Activated CD4-positive, alpha-beta T cell treated with anti-CD3 and anti-CD28 coated beads, Interleukin-2, Interleukin-4, amounts not matched to agents 100 ng/mL and 50 ng/mL, durations not matched to agents 16 hours and 8 hours (primary cell): ENCODE measurements around the gene DMRT3.
A peak's percentile ranks its signal among the peaks of the same experiment; 100 is the strongest.

Experiments used
- DNase-seq: peaks from one replicate; pipeline ENCODE4 v3.0.0-alpha.2; 2020; ENCODE audit warnings: low spot score

Gene DMRT3, protein sequence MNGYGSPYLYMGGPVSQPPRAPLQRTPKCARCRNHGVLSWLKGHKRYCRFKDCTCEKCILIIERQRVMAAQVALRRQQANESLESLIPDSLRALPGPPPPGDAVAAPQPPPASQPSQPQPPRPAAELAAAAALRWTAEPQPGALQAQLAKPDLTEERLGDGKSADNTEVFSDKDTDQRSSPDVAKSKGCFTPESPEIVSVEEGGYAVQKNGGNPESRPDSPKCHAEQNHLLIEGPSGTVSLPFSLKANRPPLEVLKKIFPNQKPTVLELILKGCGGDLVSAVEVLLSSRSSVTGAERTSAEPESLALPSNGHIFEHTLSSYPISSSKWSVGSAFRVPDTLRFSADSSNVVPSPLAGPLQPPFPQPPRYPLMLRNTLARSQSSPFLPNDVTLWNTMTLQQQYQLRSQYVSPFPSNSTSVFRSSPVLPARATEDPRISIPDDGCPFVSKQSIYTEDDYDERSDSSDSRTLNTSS

GRCh38 chr9:976258-976942, at the start of gene DMRT3:
DMRT3 (plus strand) TSS chr9:976655; CDS start chr9:977002, 347 bp downstream.
- no peak for DNase-seq

DNA sequence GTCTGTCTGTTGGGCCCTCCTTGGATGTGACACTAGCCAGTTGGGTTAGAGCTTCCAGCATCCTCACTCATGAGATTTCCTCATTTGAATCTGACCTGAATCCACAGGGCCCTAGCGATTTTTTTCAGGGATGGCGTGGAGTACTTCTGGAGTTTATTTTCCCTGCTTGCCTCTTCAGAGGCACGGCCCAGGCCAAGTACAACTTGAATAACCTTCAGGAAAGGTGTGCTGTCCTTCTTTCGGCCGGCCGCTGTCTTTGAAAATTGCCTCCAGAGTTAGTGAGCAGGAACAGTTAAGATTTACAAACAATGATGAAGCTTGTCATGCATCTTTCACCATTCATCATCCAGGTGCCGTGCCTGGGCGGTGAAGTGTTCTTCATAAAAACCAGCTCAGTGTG, 49.5 kb upstream of the DMRT3 start:
- no peak for DNase-seq

GRCh38 chr9:928363-929042, 48.0 kb upstream of the DMRT3 start:
- peak; percentile 22 for DNase-seq

DNA sequence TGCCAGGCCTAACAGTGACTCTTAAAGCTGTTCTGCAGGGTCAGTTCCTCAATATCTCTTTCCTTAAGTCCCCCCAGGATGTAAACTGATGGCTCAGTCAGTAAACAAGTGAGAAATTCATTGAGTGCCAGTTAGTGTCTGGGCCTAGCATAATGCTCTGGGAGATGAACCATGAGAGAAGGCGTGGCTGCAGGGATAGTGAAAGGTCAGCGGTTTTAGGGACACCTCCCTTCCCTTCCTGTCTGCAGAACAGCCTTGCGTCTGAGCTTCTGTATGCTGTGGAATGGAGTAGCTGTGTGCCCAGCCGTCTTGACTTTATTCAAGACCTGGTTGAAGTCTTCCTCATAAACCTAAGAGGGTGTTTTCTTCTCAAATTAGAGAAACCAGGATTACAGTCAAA, 46.7 kb upstream of the DMRT3 start:
- no peak for DNase-seq

- no peak for DNase-seq
Observed at GRCh38 chr9:933356-933755, 43.1 kb upstream of the DMRT3 start.

DNA sequence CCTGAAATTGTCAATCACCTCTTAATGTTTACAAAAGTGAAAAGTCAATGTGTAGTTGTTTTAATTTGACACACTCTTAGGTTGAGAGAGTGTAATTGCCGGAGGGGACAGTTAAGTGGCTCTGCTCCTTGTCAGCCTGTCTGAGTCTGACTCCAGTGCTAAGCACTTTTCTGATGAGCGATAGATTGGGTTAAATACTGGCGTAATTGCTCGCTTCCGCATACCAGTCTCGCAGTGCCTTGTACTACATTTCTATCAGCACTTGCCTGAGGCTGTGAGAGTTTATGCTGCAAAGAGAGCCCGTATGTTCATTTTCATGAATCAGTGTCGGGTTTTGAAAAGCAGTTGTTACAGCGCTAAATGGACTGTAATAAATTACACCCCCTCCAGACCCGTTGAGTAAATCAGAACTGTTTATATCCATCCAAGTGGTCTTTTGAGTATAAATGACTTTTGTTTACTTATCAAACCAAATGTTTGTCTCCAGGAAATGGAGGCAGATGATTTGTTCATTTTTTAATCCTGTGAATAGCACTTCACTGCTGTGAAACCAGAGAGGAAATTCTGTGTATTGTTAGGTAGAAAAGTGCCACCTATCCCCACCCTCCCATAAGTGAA, 41.0 kb upstream of the DMRT3 start:
- no peak for DNase-seq

DNA sequence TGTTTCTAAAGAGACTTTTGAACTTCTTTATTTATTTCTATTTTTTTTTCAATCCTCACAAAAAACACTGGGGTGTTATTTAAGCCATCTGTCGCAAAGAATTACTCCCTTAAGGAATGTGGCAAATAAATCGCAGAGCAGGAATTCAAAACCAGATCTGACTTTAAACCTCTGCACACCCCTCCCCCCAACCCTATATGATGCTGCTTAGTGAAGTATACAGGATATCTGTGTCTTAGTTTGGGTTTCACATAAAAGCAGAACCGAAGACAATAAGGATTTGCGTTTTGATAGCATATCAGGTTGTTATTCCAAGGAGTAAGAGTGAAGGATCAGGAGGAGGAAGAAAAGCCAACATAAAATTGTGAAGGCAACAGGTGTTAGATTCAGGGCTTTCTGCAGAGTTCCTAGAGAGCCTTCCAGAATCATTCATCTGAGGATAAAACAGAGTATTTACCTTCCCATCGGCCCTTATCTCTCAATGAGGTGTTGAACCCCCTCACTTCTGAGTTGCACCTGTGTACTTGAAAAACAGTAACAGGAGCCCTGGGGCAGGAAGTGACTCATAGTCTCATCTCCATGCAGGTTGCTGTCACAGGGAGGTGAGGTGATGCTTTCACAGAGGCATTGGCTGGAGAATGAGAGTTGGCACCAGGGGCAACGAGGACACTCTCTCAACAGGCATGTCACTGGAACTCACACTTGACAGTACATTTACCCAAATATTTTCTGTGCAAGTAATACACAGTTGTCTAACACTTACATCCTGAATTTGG, 33.5 kb upstream of the DMRT3 start:
- DNase-seq = no peak

DNA sequence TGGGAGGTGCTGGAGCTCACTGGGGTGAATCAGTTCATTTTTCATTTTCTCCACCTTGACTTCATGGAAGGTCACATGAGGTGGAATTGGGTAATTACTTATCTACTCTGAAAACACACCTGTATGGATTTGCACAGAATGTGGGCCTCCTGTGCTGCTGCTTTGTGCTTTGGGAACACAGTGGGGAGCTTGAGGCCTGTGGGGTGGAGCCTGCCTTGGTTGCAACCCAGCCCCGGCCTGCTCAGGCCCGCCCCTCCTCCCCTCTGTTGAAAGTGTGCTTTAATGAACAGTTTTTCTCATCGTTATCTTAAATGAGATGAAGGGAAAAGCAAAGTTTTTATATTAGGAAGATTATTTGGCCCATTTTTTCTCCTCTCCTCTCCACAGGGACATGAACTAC, 28.5 kb upstream of the DMRT3 start:
- no peak for DNase-seq

GRCh38 chr9:948497-948896, 28.0 kb upstream of the DMRT3 start:
- no peak for DNase-seq

GRCh38 chr9:950139-950538, 26.3 kb upstream of the DMRT3 start:
- DNase-seq = no peak

DNA sequence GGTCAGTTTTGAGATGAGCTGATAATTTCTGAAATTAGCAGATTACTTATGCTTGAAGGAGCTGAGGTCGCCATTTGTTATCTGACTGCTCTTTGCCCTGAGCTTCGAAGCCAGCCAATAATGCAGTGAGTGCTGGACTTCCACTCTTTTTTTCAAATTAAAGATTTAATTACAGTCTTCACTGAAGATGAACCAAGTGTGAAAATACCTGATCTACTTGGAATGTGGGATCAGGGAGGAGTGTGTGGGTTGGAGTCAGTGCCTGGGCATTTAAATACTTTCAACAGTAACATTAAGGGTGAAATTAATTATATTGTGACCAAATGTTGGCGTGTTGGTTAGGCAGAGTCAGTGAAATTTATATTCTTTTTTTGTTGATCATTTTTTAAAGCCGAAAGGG, 23.9 kb upstream of the DMRT3 start:
- DNase-seq = no peak

DNA sequence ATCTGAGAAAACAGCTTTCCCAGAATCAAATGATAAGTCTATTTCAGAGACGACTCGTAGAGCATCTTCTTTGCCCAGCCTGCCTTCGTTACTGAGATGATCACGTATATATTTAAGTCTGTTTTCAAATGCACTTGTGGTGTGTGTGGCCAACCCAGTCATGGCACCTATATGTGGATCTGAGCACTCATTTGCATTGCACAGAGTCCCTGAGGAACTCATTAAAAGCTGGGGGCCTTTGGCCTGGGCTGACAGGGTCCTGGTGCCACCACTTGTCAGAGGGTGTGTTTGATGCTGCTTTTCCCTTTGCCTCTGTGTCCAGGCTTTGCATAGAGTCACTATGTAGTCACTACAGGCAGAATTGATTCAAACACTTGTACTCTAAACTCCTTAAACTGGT, 17.4 kb upstream of the DMRT3 start:
- no peak for DNase-seq

DNA sequence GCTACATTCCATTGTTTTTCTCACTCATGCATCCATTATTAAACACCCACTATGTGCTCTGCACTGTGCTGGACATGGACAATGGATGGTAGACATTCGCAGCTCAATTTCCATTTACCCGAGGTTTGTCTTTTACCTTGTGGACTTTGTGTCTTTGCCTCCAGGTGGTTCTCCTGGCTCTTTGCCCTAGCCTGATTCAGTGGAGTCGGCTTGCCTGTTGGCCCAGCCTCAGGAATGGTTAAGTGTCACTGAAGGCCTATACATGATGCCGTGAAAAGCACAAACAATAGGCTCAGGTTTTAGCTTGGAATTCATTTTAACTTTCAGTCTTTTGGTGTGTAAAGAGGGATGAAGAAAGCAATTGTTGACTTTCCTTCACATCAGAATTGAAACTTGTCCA, 16.5 kb upstream of the DMRT3 start:
- DNase-seq = no peak

GRCh38 chr9:962023-962422, 14.4 kb upstream of the DMRT3 start:
- DNase-seq = no peak

DNA sequence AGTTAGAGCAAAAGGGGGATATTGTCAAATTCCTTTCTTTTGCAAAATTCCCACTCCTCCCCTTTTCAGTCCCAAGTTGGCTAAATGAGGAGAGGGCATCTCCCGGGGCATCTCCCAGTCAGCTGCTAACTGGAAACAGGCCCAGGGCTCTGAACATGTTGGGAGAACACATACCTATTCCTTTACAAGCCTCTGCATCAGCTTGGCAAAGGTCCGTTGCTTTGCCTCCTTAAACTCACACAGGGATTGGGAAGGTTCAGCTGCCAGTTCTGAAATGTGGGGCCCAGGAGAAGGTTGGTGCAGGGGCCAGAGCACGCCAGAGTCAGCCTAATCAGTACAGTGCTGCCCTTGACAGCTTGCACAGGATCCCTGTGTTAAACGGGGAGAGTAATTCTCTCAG, 11.0 kb upstream of the DMRT3 start:
- DNase-seq = no peak

DNA sequence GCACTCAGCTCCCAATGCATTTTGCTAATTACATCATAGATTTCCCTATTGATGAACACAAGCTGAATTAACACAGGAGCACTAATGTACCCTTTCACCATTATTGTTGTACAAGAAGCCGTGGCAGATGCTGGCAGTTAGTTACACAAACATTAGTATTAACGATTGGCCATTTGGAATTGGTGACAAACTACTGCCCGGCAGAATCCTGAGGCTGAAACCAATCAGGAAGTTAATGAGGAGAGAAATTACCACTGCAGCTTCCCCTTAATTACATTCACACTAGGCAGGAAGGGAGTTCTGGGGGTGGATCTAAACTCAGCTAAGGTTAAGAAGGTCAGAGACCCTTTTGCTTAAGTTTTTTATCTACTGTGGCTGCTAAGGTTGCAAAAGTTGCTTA, 9.6 kb upstream of the DMRT3 start:
- DNase-seq = no peak

- DNase-seq = no peak
Observed at GRCh38 chr9:967436-967835, 9.0 kb upstream of the DMRT3 start.

DNA sequence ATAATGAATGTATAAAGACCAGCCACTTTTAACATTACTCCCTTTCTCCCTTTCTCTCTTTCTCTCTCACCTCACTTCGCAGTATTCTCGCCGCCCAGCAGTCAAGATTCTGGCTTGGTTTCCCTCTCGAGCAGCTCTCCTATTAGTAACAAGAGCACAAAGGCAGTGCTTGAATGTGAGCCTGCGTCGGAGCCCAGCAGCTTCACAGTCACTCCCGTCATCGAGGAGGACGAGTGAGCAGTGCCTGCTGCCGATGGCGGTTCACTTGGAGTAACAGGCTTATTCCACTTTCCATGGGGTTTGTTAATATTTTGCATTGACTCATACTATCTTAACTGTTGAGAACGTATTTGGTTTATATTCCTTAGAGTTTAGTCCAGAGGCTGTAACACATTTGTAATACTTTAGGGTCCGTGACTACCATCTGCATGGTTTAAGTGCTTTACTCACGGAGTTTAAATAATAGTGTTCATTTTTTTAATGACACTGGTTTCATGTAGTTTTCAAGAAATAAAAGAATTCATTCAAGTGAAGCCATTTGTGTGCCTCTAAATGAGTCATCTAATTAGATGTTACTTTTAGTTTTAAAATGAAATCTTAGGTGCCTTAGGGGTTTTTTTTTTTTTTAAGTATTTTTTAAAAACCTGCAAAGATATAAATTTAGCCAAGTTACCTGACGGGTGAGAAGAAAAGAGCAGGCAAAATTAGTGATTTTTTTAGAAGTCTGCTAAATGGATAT, 8.4 kb upstream of the DMRT3 start:
- DNase-seq = no peak

DNA sequence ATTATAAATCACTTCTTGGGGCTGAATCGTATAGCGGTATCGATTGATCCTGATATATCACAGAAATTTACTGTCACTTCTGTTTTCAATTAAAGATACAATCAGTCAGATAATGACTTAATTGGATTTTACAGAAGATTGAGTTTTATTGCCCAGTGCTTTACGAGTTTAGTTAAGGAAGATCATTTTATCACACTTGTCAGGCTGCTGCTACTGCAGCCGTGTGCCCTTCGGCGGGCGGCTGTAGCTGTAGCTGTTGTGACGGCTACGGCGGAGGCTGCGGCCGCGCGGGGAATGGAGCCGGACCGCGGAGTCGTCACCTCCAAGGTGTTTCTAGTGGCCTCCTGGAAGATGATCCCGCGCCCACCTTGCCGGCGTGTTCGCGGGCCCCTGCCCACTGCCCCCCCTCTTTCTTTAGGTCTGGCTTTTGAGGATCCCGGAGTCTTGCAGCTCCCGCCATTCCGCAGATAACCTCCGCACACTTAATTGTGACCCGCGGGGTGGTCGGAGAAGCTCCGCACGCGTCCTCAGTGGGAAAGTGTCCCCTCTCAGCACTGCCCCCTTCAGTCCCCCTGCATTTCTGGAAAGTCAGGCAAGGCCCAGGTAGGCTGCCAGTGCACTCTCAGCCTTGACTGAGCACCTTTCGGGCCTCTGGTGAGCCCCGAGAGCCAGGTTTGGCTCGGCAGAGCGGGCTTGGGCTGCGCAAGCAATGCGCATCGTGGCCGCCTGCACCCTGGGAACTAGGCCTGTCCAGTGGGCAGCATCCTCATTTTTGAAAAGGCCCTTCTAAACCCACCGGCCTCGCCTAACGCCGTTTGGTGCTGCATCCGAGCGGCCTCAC, 6.9 kb upstream of the DMRT3 start:
- DNase-seq = no peak
